AG10803 (cell line): ENCODE results near the gene MACROH2A1.

Experiments used
- DNase-seq: peaks from one replicate; pipeline ENCODE4 v3.0.0; 2010; ENCODE audit warnings: low read depth
- H3K4me3 ChIP-seq: 2 replicates; pipeline ENCODE4 v1.5.1; 2011; ENCODE audit warnings: mild to moderate bottlenecking, low read length, control low read depth
- CTCF ChIP-seq: conservative IDR thresholded peaks from 2 replicates; pipeline ENCODE4 v1.5.1; 2011; ENCODE audit warnings: mild to moderate bottlenecking, low read length, control low read depth, inconsistent platforms

Gene MACROH2A1

GRCh38 chr5:135343413-135343812 lies 55.6 kb downstream of the MACROH2A1 start:
- DNase-seq: peak; percentile 61
- TF ChIP-seq CTCF: no peak
- no peak overlapping the region for H3K4me3 ChIP-seq

- H3K4me3 ChIP-seq: no peak overlapping the region
- no peak for DNase-seq
- no peak for TF ChIP-seq CTCF
These were observed 56.5 kb downstream of the MACROH2A1 start for GRCh38 chr5:135342551-135342875.

- H3K4me3 ChIP-seq: no peak overlapping the region
- TF ChIP-seq CTCF: no peak
- no peak for DNase-seq
These were observed 57.1 kb downstream of the MACROH2A1 start for GRCh38 chr5:135341696-135342550.

- no peak for DNase-seq
- no peak for TF ChIP-seq CTCF
- H3K4me3 ChIP-seq: no peak overlapping the region
These were observed 57.9 kb downstream of the MACROH2A1 start for GRCh38 chr5:135341016-135341666.

- H3K4me3 ChIP-seq: no peak overlapping the region
- no peak for DNase-seq
- no peak for TF ChIP-seq CTCF
These were observed 58.5 kb downstream of the MACROH2A1 start for GRCh38 chr5:135340568-135340967.

GRCh38 chr5:135339623-135340022 lies 59.4 kb downstream of the MACROH2A1 start:
- no peak for TF ChIP-seq CTCF
- no peak for DNase-seq
- no peak overlapping the region for H3K4me3 ChIP-seq

GRCh38 chr5:135339189-135339588 lies 59.8 kb downstream of the MACROH2A1 start:
- TF ChIP-seq CTCF: no peak
- no peak overlapping the region for H3K4me3 ChIP-seq
- DNase-seq: no peak
